ENCODE data around the gene CEBPG.

DNA sequence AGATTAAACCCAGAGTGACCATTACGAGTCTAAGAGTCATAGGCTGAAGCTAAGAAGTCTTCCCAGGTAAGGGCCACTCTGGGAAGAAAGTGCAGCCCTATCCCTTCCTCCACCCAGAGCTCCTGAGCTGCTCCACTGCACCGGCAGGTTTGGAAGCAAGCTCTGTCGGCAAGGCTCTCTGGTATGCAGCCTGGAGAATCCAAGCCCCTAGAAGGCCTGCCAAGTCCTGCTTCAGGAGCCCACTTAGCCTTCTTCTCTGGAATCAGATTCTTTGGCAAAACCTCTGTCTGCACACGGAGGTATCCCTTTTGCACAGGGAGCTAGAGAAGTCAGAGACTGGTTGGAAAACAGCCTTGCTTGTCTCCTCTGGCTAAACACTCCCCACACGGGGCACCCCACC is 58.5 kb downstream of the CEBPG start:
- TF ChIP-seq POLR2A (IDR thresholded peaks at IDR 0.05) (no peak), POLR2AphosphoS5 (IDR thresholded peaks at IDR 0.05) (no peak)
- TF ChIP-seq, protein P1, sequence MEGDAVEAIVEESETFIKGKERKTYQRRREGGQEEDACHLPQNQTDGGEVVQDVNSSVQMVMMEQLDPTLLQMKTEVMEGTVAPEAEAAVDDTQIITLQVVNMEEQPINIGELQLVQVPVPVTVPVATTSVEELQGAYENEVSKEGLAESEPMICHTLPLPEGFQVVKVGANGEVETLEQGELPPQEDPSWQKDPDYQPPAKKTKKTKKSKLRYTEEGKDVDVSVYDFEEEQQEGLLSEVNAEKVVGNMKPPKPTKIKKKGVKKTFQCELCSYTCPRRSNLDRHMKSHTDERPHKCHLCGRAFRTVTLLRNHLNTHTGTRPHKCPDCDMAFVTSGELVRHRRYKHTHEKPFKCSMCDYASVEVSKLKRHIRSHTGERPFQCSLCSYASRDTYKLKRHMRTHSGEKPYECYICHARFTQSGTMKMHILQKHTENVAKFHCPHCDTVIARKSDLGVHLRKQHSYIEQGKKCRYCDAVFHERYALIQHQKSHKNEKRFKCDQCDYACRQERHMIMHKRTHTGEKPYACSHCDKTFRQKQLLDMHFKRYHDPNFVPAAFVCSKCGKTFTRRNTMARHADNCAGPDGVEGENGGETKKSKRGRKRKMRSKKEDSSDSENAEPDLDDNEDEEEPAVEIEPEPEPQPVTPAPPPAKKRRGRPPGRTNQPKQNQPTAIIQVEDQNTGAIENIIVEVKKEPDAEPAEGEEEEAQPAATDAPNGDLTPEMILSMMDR (IDR thresholded peaks at IDR 0.05), result no peak

Measured in stomach (tissue), 4 donors.